IPS-NIHi7 (cell line): ENCODE data around the gene NRF1.

Experiments
- DNase-seq: peaks from one replicate; pipeline ENCODE4 v3.0.0; 2012; ENCODE audit warnings: mixed read lengths; ENCODE audit errors: extremely low spot score

The NRF1 gene

DNA sequence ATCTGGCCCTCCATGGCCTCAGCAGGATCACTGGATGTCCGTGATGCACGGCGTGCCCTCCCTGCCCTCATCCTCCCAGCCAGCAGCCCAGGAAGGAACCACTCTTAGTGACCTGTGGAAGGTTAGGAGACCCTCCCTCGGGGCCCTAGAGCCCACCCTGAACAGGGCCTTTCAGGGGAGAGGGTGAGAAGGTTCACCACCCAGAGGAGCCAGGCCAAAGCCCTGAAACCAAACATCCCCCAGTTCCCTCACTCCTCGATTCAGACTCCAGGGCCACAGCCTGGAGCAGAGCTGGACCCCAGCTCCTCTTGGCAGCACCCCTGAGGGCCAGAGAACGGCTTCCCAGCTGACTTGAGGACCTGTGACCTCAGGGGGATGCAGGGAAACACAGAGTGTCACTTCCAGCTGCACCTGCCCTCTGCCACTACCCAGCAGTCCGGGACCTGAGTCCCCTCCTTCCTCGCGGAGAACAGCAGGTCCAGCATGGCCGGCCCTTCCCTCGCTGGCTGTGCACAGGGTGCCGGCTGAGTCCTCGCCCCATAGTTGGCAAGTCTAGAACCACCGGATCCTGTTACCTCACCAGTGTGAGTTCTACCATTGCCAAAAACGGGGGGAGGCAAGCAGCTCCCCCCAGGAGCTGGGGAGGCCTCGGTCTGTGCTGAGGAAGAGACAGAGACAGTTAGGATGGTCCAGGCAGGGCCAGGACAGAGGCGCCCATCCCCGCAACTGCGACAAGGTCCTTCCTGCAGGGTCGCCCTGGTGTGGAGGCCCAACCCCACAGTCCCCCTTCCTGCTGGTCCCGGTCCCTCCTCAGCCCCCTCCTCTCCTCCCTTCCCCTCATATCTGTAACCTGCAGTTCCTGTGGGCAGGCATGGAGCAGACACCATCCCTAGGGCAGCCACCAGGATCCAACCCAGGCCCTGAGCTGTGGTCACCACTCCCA, 158.6 kb downstream of the NRF1 start:
- no peak for DNase-seq

DNA sequence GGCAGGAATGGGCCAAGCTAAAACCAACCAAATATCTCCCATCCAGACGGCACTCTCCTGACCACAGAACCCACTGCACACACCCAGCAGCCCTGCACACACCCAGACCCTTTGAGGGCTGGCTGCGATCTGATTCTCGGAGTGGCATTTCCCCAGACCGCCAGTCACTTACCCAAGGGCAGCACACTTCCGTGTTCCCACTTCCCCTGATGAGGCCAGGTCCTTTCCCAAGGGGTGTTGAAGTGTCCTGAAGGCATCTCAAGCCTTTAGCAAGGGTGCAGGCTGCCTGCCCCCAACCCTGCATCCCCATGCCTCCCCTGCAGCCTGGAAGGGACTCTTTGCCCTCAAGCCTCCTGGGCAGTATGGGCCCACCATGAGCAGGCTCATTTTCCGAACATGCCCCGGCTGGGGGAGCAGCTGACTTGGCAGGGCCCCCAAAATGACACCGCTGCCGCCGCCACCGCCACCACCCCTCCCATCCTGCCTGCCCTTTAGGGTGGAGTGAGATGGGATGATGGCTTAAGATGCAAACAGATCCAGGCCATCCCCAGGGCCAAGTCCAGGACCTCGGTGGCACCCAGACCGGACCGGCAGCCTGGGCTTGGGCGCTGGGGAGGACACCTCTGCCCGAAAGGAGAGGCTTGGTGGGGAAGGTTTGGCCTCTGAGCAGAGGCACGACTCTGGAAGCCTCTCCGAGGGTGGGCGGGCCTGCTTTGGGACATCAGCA, 159.8 kb downstream of the NRF1 start:
- DNase-seq: no peak

DNA sequence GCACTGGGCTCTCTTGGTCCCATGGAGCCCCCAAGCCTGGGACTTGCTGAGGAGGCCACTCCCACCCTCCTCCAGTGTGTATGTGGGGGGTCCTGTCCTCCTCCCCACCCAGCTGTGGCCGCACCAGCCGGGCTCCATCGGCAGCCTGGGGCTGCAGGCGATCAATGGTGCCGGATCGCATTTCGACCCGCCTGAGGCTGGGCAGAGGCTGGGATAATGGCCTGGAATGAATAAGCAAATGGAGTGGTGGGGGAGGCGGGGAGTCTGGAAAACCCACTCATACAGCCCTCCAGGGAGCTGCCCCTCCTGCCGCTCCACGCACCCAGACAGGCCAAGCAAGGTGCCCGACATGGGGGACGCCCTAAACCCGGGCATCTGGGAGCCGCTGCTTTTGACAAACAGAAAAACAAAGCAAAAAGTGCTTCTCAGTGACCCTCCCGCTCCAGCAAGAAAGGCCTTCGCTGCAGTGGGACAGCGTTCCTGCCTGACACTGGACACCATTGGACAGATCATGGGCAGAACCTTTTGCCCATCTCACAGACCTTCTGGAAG, 160.5 kb downstream of the NRF1 start:
- DNase-seq: no peak

DNA sequence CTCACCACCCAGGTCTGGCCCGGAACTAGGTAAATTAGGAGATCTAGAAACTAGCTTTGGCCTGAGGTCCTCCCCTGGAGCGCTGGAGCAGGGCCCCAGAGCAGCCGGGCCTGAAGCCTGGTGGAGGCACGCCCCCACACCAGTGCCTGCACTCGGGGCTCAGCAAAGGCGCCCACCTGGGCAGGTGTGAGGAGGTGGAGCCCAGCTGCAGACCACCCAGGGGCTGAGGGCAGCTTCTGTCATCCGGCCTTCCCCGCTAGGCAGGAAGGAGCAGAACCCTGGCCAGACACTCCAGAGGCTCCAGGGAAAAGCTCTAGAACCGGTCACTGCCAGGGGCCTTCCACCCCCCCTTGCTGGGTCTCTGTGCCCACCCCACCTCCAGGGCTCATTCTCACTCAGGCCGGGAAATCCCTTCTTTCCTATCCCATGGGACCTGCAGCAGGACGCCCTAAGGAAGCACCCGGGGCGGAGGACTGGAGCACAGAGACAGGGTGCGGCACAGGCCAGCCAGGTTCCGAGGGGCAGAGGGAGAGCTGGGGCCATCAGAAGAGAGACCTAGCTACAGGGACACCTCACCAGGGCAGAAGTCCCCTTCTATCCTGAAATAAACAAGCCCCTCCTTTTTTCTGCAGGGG, 161.2 kb downstream of the NRF1 start:
- no peak for DNase-seq

DNA sequence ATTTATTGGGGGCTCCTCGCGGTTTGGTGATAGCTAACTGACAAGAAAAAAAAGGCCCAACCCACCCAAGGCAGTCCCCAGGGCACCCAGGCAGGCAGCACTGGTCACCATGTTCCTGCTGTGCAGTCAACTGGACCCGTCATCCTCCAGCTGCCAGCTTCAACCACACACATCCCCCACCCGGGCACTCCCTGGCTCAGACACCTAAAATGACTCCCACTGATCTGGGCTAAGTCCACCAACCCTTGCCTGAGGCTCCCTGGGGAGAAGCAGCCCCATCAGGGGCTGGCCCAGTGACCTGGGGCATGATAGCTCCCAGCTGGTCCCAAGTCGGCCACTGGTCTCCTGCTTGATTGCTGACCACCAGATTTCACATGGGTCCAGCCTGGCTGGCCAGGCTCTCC, 161.8 kb downstream of the NRF1 start:
- DNase-seq: no peak

DNA sequence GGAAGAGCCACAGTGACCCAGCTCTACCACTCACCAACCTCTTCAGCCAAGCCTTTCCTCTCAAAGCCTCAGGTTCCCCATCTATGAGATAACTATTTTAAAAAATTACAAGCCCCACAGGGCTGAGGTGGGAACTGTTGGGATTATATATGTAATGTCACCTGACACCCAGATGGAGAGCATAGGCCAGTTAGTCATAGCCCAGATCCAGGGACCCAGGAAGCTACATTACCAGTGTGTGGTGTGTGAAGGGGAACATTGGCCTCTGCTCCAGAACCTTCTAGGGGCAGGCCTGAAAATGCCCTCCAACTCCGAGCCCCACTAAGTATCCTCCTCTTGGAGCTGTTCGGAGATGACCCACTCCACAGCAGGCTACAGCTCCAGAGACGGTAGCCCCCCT, 162.4 kb downstream of the NRF1 start:
- DNase-seq: no peak

DNA sequence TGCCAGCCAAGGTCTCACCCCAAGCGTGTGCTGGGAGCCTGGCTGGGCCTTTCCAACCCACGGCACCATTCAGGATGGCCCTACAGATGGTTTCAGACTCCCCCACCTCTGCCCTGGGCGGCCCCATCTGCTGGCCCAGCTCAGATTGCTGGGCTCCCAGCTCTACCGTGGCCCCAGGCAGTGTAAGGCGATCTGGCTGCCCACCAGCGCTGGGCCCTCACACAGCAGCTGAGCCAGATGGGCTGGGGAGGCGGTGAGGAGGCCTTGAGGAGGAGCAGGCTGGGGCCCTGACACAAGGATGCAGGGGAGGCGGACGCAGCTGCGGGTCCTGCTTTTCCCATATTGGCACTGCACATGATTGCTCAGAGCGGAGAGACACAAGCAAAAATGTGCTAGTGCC, 162.8 kb downstream of the NRF1 start:
- no peak for DNase-seq

DNA sequence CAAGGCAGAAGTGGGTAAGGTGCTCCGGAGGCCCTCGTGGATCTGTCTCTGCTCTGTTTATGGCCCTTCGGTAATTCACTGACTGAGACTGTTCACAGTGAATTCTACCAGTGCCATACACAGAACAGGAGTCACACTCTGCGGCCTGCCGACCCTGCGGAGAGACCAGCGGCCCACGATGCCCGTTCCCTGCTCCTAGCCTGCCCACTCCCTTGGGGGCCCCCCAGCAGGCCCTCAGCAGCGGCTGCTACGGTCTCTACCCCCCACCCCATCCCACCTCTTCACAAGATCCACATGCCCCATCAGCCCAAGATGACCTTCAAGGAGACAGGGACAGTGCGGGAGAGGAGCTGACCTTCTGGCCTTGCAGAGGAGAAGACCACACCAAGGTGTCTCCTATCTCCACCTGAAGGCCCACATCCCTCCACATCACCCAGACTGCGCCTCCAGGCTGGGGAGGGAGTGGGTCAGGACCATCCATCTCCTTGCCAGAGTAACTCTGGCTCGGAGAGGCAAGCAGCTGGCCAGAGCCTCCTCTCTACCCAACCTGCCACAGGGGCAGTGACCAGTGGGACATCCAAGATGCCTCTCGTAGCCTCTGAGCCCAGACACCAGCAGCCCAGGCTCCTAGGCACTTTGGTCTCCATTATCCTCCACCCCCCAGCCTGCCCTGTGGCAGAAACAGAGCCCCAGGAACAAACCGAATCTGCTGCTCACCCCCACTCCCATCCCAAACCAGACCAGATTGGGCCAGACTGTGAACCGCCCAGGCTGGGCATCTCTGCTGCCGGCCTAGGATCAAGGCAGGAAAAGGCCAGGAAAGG, 163.6 kb downstream of the NRF1 start:
- no peak for DNase-seq

DNA sequence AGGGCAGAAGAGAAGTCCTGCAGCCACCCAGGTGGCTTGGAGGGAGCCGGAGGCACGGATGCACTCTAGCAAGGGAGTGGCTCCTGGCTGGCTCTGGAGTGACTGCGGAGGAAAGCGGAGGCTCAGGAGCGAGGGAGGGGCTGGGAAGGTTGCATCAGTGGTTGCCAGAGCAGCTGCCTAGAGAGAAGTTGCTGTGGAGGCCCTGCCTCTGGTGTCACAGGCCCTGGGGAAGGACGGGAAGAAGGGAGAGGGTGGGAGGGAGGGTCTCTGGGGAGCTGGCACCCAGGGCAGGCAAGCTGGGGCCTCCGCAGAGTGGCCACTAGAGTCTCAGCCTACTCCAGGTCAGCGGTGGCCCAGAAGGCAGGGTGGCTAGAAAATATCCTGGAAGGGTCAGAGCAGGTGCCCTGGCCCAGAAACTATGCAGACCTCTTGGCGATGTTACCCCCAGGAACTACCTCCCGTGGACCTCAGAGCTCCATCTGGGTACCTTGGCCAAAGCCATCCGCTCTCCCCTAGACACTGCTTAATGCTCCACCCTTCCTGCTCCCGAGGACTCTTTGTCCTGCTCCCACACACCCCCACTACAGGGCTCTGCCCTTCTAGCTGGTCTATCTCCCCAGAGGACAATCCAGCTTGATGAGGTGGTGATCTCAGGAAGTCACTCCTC, 164.3 kb downstream of the NRF1 start:
- peak; percentile 72 for DNase-seq

DNA sequence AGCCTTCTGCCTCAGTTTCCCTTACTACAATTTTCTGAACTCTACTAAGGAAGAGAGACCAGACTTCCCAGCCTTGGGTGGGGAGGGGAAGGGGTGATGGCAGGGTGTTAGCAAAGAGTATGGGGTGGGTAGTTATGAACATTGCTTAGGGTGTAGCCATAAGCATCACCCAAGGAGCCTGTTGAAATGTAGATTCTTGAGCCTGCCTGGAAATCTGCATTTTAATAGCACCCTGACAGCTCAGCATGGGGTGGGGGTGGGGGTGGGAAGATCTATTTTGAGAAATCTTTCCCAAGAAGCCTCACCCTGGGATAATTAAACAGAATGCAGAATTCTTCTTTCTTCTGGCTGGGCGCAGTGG, 164.8 kb downstream of the NRF1 start:
- no peak for DNase-seq

DNA sequence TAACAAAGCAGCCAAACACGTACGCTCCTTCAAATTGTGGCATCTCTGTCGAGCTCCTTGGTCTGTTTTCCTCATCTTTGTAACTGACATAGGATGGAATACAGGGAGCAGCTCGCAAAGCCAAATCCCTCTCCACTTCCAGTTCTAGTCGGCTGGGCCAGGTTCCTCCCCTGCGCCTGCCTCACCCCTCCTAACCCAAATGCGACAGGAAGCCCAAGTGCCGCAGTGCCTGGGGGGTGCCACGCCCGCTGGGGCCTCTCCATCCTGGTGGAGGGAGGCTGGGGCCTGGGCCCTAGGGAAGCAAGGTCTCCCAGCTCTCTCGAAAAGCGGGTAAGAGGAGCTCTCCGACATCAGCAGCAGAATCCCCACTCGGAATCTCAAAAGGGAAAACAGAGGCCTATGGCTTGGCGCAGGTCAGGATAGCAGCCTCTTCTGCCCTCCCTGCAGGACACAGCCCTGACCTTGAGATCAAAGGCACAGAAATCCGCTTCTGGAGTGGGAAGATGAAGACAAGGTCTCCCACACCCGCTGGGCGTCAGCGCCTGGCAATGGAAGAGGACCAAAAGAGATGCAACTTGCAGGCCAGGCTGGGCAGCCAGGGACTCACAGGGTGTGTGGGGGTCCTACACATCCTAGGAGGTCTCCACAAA, 165.8 kb downstream of the NRF1 start:
- DNase-seq: no peak

DNA sequence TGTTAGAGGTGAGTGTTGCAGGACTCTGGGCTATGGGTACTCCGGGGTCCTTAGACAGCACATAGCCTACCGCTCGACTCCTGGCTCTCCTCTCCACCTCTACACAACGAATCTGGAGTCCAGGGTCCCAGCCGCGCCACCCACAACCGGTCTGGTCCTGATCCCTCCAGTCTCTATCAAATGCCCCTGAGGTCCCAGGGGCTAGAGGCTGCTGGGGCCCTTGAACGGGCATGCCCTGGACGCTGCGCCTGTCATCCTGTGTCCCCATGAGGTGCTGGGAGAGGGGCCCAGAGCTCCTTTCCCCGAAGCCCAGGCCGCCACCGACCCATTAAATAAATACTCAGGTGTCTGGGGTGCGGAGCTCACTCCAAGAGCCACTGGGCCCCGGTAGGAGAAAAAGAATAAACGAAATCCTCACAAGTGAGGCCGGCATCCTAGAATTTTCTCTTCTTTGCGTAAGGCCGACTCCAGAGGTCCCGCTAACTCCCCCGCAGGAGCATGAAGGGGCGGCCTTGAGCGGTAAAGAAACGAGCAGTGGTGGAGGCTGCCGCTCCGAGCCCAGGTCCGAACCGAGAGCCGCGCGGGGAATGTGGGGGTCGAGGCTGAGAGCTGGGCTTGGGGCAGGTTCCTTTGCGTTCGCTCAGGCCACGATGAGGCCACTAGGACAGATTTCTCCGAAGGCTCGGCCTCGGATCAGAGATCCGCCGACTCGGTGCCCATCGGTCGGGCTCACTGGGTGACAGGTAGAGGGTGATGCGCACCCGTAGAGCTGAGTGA, 166.7 kb downstream of the NRF1 start:
- DNase-seq: no peak

DNA sequence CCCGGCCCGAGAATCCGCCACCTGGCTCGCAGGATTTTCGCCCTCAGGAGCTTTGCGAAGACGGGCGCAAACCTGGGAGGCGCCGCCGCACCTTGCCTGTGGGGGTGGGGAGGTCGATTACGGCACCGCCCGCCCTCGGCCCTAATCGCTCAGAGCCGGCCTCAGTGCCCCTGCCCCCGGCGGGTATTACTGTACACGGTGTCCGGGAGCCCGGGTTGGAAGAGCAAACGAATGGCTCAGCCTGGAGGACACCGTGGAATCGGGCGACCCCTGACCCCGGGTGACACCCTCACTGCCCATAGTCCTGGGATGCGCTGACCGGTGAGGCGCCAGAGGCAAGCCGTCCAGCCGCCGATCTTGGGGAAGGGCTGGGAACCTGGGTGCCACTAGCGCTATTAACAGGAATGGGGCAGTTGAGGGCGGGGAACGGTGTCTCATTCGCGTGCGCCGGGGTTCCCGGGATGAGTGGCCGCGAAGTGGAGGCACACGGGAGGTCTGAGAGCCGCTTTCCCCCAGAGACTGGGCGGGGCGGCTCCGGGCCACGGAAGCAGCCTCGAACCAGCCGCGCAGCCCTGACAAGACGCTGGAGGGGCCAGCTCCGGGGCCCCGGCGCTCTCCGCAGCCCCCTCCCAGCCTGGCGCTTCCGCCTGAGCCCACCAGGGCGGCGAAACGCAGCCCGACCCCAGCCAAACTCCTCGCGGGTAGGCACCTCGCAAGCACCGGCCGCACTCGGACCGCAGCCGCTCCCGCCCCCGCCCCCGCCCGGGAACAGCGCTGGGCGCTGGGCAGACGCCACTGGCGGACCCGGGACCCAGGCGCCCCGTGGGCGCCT, 167.5 kb downstream of the NRF1 start:
- DNase-seq: no peak

DNA sequence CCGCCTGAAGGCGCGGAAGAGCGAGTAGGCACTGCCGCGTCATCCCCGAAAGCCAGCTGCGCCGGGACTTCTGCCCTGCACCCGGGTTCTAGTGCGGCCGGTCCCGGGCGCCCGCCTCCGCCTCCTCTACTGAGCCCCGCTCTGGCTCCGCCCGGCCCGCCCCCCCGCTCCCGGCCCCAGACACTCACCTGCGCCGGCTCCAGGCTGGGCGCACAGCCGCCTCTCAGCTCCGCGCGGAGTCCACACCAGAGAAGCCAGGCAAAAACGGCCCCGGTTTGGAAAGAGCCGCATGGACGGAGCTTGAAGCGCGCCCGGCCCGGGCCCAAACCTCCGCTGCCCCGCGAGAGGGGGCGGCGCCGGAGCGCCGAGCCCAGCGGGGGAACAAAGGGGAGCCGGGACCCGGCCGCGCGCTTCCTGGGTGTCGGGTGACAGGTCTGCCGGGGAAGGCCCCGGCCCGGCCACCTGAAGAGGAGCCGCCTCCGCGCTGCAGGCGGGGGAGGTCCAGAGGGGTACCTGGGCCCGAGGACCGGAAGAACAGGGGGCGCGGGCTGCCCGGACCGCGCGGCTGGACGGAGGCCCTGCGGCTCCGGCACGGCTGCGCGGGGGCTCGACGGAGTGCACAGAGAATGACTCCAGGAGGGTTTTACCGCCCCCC, 168.2 kb downstream of the NRF1 start:
- DNase-seq: peak; percentile 64

DNA sequence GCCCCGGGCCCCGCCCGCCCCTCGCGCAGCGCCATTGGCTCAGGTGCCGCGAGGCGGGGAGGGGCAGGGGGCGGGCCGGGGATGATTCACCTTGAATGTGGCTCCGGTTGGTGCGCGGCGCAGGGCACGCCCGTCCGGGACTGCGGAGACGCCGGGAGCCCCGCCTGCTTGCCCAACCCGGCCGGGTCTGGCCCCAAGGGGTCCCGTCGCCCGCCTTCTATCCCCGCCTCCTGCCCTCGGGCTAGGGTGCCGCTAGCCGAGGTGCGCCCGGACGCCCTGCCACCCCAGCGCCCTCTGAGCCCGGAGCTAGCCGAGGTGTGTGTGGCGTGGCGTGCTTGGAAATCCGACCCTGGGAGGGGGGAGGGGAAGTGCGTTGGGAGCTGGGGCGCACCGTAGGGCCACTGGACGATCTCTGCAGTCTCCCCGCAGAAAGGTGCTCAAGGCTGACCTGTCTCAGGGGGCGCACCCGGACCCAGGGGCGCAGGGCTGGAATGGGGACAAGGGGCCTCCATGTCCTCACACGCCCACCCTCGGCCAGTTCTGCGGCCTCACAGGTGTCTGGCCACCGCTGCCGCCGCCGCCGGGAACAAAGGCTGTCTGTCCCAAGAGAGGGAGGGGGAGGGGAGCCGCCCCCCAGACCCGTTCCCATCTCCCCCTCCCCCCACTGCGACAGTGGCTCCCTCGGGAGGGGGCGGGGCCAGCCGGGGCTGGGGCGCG, 168.9 kb downstream of the NRF1 start:
- peak; percentile 93 for DNase-seq

DNA sequence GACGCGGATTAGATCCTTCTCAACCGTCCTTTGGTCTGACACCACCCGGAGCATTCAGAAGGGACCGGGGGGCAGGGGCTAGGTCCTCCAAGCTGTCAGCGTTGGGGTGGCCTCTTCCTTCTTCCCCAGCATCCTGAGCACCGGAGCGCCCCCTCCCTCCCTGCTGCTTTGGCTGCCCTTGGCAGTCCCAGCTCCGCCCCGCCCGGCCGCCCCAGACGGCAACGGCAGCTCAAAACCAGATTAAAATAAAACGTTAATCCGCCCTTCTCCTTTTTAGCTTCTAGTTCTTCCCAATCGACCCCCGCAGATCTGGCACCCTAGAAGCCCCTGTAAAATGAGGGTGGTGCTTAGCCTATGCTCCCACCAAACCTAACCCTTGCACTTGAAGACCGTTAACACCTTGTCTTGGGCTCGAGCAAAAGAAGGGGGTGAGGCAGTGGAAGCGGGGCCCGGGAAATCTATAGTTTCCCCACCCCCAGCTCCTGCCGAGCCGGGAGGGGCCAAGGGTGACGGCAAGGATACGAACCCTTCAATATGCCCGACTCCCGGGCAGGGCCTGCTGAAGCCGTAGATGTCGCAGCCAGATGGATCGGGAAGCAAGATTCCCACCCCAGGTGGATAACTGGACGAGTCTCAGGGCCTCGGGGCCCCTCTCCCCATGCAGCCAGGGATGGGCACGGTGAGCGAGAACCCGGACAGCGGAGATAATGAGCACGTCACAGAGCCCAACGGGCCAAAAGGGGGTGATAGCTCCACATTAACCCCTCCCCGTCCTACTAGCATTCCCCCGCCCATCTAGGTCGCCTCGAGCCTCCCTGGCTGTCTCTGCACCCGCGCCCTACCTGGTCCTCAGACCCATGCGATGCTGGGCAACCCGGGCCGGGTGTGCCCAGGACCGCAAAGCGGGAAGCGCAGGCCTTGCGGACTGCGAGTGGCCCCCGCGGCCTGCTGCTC, 169.7 kb downstream of the NRF1 start:
- DNase-seq: peak; percentile 48
